Transverse colon (tissue), 4 donors: ENCODE measurements around the gene GLRX2. TPM values are rescaled to one million over a fixed set of nuclear protein-coding genes. Genes with fewer than 3 reads are reported as not detected.

Experiments used
- DNase-seq: peaks from one replicate; pipeline ENCODE4 v3.0.0-alpha.2; 2019
- H3K27ac ChIP-seq, 4 donors: fragments of 200-600 bp; sonication (generic); 2 replicates each; pipeline ENCODE4 v1.5.1; 2016 to 2018; ENCODE audit warnings: inconsistent platforms in 4 of 4
- H3K27me3 ChIP-seq: fragments of 200-600 bp; sonication (generic); 2 replicates; pipeline ENCODE4 v1.5.1; 2017; ENCODE audit warnings: inconsistent platforms
- H3K36me3 ChIP-seq, 4 donors: fragments of 200-600 bp; sonication (generic); 2 replicates each; pipeline ENCODE4 v1.5.1; 2017 to 2019; ENCODE audit warnings: inconsistent platforms in 4 of 4
- H3K4me1 ChIP-seq, 4 donors: fragments of 200-600 bp; sonication (generic); 2 replicates each; pipeline ENCODE4 v1.5.1; 2017 to 2020; ENCODE audit warnings: inconsistent platforms in 4 of 4
- H3K4me3 ChIP-seq, 4 donors: fragments of 200-600 bp; sonication (generic); 1 replicate in 1 of 4; 2 replicates in 3 of 4; pipeline versions ENCODE4 v1.5.1 to v1.6.1; 2017 to 2019; ENCODE audit warnings: inconsistent platforms in 4 of 4
- H3K9me3 ChIP-seq, 2 donors: fragments of 200-600 bp; sonication (generic); 2 replicates each; pipeline ENCODE4 v1.5.1; 2017 to 2019; ENCODE audit warnings: inconsistent platforms in 2 of 2
- EP300 ChIP-seq: sonication (generic); formaldehyde crosslinking; IDR thresholded peaks from one replicate; pipeline ENCODE4 v1.6.1; 2017; ENCODE audit warnings: antibody characterized with exemption, low read depth
- POLR2A ChIP-seq: fragments of 450-650 bp; IDR thresholded peaks from one replicate; pipeline ENCODE4 v1.6.1; 2016; ENCODE audit warnings: antibody characterized with exemption, mild to moderate bottlenecking, moderate library complexity
- POLR2AphosphoS5 ChIP-seq, 3 donors: sonication (generic); formaldehyde crosslinking; IDR thresholded peaks; one replicate each; pipeline ENCODE4 v1.6.1; 2016; ENCODE audit warnings: antibody characterized with exemption in 3 of 3
- WGBS, 2 donors: methylation state at CpG; one replicate each; pipeline ENCODE4 v1.1.5; 2018; ENCODE audit warnings: low coverage in 1 of 2; 5-methylcytosine and 5-hydroxymethylcytosine counted together
- in situ Hi-C, 4 donors: fragments of 200-750 bp; cut with MboI; loops; one replicate each; pipeline versions ENCODE4 v1.15.0 to v1.15.1; 2017; ENCODE audit warnings: low sequenced_read_pairs in 3 of 4, low pct_ligation_motif_present in 1 of 4, low pct_unique_long_range_greater_than_20kb in 1 of 4
- intact Hi-C: fragments of 100-400 bp; cut with DNase I; formaldehyde crosslinking; loops from one replicate; pipeline ENCODE4 v1.15.1; 2023; ENCODE audit warnings: low total_unique reads
- total RNA-seq, 4 donors: library from RNA; depleted of rRNA; stranded (reverse); fragments of >200 nt; gene quantifications; one replicate each; pipeline ENCODE4 v1.1.0, GENCODE V29; 2016
- TF ChIP-seq, protein P1 (sequence below), 5 experiments: fragments of 200-600 bp in 3 of 5; fragments of 450-650 bp in 2 of 5; sonication (generic) in 3 of 5; IDR thresholded peaks; 1 replicate in 2 of 5; 2 replicates in 3 of 5; pipeline ENCODE4 v1.5.1; 2016 to 2017; ENCODE audit warnings: antibody characterized with exemption in 5 of 5, inconsistent platforms in 3 of 5, mild to moderate bottlenecking in 2 of 5, moderate library complexity in 1 of 5

Gene GLRX2
- total RNA-seq, 4 donors from 2014 or later = 0.40 to 8.3 (median 3.7) TPM

DNA sequence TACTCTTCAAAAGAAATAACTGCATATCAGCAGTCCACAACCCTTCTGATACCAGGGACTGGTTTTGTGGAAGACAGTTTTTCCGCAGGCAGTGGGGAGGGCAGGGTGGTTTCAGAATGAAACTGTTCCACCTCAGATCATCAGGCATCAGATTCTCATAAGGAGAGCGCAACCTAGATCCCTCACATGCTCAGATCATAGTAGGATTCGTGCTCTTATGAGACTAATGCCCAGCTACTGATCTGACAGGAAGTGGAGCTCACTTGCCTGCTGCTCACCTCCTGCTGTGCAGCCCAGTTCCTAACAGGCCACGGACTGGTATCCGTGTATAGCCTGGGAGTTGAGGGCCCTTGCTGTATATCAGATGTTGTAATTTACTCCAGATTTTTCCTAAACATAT lies 34.3 kb downstream of the GLRX2 start:
- WGBS, 2 donors = 46 to 69% methylated on average over 3 to 5 of the region's 5 CpGs
- intact Hi-C loops = no loop called here
- no peak for DNase-seq
- Histone ChIP-seq H3K4me1 (peaks cover 0 to 19% (median 2%) of the 10 kb centered on the region in 4 donors), H3K27ac (no peak overlapping the region), H3K36me3 (peaks cover 0 to 4% (median 0%) of the 10 kb centered on the region in 4 donors), H3K27me3 (no peaks in the 10 kb centered on the region), H3K4me3 (no peak overlapping the region), H3K9me3 (no peaks in the 10 kb centered on the region)
- TF ChIP-seq POLR2A (no peak), EP300 (no peak), POLR2AphosphoS5 (IDR thresholded peaks at IDR 0.05) (no peak)
- TF ChIP-seq, protein P1, sequence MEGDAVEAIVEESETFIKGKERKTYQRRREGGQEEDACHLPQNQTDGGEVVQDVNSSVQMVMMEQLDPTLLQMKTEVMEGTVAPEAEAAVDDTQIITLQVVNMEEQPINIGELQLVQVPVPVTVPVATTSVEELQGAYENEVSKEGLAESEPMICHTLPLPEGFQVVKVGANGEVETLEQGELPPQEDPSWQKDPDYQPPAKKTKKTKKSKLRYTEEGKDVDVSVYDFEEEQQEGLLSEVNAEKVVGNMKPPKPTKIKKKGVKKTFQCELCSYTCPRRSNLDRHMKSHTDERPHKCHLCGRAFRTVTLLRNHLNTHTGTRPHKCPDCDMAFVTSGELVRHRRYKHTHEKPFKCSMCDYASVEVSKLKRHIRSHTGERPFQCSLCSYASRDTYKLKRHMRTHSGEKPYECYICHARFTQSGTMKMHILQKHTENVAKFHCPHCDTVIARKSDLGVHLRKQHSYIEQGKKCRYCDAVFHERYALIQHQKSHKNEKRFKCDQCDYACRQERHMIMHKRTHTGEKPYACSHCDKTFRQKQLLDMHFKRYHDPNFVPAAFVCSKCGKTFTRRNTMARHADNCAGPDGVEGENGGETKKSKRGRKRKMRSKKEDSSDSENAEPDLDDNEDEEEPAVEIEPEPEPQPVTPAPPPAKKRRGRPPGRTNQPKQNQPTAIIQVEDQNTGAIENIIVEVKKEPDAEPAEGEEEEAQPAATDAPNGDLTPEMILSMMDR (IDR thresholded peaks at IDR 0.05) = no peak
- in situ Hi-C loops = no loop called here

DNA sequence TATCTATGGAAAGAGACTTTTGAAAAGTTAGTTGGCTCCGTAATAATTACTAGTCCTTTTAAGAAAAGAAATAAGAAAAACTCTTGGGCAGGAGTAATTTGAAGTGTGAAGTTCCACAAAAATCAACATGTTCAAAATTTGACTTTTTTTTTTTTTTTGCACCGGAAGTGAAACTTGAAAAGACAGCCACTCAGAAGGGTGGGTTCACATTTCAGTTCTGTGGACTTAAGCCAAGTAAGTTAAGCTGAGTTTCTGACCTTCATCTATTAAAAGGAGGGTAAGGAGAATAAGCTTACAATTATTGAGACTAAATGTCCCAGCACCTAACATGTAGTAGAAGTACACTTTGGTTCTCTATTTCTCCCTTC lies 34.8 kb downstream of the GLRX2 start:
- peaks cover 0 to 4% (median 0%) of the 10 kb centered on the region in 4 donors for H3K36me3 ChIP-seq
- H3K27me3 ChIP-seq = no peaks in the 10 kb centered on the region
- WGBS, 2 donors = 66 to 82% methylated on average over 2 of the region's 2 CpGs
- no peak for DNase-seq
- intact Hi-C loops (no loop called here), in situ Hi-C loops (no loop called here)
- no peaks in the 10 kb centered on the region for H3K9me3 ChIP-seq
- TF ChIP-seq, protein P1 (IDR thresholded peaks at IDR 0.05) = no peak
- H3K4me1 ChIP-seq = peaks cover 0 to 25% (median 2%) of the 10 kb centered on the region in 4 donors
- H3K27ac ChIP-seq = no peak overlapping the region
- no peak overlapping the region for H3K4me3 ChIP-seq

DNA sequence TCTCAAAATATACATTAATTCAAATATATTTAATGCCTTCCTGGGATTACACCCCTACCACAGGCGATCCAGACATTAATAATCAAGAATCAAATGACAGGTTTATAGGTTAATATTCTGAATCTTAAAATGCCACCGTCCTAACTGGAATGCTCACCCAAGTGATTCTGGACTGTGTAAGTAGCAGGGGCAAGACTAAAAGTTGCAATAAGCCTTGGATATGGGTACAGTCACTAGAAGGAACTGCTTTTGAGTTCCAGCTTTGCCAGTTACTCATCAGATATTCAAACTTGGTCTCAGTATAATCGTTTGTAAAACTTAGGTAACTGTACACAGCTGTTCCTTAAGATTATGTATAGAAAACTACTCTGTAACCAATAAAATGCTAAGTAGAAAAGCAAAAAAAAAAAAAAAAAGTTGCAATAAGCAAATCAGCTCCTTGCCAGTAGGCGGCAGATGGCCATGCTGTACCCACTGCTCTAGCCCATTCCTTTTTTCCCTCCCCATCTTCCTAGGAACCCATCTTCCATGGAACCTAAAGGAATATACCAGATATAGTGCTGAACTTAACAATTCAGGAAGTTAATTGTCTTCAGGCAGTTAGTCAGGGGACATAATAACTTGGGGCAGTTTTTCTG lies 35.3 kb downstream of the GLRX2 start:
- TF ChIP-seq POLR2A (no peak), EP300 (no peak), POLR2AphosphoS5 (IDR thresholded peaks at IDR 0.05) (no peak)
- TF ChIP-seq, protein P1 (IDR thresholded peaks at IDR 0.05) = peak in 1 of 5 experiments; percentile 13
- Histone ChIP-seq H3K9me3 (no peaks in the 10 kb centered on the region), H3K4me1 (peaks cover 0 to 26% (median 2%) of the 10 kb centered on the region in 4 donors), H3K27me3 (no peaks in the 10 kb centered on the region), H3K27ac (no peak overlapping the region), H3K36me3 (peaks cover 0 to 4% (median 0%) of the 10 kb centered on the region in 4 donors), H3K4me3 (no peak overlapping the region)
- intact Hi-C loops (no loop called here), in situ Hi-C loops (loop anchor here in 1 of 4 donors (10.0 kb wide), 1 partner anchor 55 kb away; the partner anchor contains the start of gene CDC73)
- DNase-seq = no peak
- 77 to 83% methylated on average over 4 of the region's 4 CpGs for WGBS, 2 donors

DNA sequence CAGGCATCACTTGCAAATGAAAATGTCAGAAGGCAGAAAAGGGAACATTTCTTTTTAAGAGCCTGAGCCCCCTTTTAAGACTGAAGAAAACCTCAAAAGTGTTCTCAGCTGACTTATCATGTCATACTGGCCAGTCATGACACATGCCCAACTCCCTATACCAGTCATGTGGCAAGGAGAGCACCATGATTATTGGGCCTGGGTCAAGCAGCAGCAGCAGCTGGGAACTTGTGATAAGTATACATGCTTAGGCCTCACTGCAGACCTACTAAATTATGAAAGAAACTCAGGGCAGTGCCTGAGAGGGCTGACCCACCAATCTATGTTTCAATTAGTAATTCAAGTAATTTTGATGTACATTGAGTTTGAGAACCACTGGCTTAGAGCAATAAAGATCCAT lies 37.2 kb downstream of the GLRX2 start:
- H3K4me1 ChIP-seq = peaks cover 0 to 29% (median 2%) of the 10 kb centered on the region in 4 donors
- H3K27ac ChIP-seq = no peak overlapping the region
- H3K36me3 ChIP-seq = peaks cover 0 to under 1% (median 0%) of the 10 kb centered on the region in 4 donors
- H3K4me3 ChIP-seq = no peak overlapping the region
- DNase-seq = no peak
- intact Hi-C loops (no loop called here), in situ Hi-C loops (loop anchor here in 1 of 4 donors (10.0 kb wide), 1 partner anchor 57 kb away; the partner anchor contains the start of gene CDC73)
- H3K9me3 ChIP-seq = no peaks in the 10 kb centered on the region
- TF ChIP-seq EP300 (no peak), POLR2AphosphoS5 (IDR thresholded peaks at IDR 0.05) (no peak), POLR2A (no peak)
- TF ChIP-seq, protein P1 (IDR thresholded peaks at IDR 0.05) = no peak
- H3K27me3 ChIP-seq = no peaks in the 10 kb centered on the region
